ENCODE data around the gene MMP20.

Gene MMP20

DNA sequence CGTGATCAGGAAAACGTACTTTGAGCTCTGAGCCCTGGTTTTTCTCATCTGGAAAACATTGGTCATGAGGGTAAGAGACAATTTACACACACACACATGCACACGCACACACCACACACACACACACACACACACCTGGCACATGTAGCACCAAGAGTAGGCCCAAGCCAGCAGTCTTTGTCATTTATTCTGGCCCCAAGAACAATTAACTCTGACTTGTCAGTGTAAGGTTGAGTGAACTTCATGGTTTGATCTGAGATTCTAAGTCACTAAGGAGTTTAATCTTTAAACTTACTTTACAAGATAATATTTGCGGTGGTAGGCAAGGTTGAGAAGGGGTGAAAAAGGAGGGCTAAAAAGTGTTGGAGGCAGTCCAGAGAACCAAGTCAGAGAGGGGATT, 44.1 kb downstream of the MMP20 start:
- in situ Hi-C loops (cut with MboI; ENCODE audit: low sequenced_read_pairs, unreplicated experiment) = no loop called here

DNA sequence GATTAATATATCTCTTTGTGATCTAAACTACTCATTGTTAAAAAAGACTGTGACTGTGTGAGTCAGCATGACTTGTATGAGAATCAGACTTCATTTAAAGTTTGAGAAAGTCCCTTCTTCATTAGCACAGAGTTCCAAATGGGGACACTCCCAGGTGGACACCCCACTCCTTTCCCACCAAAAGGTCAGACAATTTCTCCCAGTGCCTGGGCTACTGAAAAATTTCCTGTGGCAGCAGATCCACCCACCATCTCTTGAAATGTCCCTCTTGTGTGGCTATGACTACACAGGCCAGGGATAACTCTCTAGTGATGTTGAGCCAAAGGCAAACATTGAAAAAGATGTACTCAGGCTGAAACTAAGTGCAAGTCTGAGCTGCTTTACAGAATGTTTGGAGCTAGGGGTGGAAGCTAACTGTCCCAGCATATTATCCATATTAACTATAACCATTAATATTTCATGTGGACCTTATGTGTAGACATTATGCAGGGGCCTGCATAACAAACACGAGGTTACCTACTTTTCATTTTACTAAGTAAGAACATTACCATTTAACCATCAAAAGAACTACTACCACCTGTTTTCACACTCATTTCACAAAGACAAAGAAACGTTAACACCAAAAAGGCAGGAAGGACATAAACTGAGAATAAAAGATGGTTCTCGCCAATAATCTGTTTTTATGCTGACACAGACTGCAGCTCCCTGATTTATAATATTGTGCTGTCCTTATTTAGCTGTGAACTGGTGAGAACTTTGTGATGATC, 44.8 kb downstream of the MMP20 start:
- TF ChIP-seq, protein P1, sequence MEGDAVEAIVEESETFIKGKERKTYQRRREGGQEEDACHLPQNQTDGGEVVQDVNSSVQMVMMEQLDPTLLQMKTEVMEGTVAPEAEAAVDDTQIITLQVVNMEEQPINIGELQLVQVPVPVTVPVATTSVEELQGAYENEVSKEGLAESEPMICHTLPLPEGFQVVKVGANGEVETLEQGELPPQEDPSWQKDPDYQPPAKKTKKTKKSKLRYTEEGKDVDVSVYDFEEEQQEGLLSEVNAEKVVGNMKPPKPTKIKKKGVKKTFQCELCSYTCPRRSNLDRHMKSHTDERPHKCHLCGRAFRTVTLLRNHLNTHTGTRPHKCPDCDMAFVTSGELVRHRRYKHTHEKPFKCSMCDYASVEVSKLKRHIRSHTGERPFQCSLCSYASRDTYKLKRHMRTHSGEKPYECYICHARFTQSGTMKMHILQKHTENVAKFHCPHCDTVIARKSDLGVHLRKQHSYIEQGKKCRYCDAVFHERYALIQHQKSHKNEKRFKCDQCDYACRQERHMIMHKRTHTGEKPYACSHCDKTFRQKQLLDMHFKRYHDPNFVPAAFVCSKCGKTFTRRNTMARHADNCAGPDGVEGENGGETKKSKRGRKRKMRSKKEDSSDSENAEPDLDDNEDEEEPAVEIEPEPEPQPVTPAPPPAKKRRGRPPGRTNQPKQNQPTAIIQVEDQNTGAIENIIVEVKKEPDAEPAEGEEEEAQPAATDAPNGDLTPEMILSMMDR (IDR thresholded peaks at IDR 0.05; ENCODE audit: borderline replicate concordance, control extremely low read depth, extremely low read depth, insufficient read depth, missing control alignments) = no peak
- DNase-seq (ENCODE audit: low spot score) = no peak
- in situ Hi-C loops (cut with MboI; ENCODE audit: low sequenced_read_pairs, unreplicated experiment) = no loop called here

More for the DNA sequence above, 44.1 kb downstream of the MMP20 start:
- DNase-seq (ENCODE audit: low spot score) = no peak
- TF ChIP-seq, protein P1 (IDR thresholded peaks at IDR 0.05; ENCODE audit: borderline replicate concordance, control extremely low read depth, extremely low read depth, insufficient read depth, missing control alignments) = no peak

DNA sequence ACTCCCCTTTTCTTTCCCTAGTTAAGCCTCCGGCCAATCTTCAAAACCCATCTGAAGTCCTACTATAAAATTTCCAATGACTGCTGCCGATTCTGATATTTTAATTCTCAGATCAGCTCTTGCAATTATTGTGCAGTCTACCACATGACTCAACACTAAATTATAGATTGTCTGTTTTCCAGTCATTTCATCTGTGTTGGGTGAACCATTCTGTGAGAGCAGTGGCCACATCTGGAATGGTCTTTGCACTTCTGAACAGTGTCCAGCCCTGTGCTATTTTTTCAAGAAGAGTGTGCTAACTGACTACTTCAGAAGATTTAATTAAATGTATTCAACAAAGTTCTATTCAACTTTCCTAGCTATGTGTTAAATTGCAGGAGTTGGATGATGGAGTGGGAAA, 47.4 kb downstream of the MMP20 start:
- no peak for DNase-seq (ENCODE audit: low spot score)
- TF ChIP-seq, protein P1 (IDR thresholded peaks at IDR 0.05; ENCODE audit: borderline replicate concordance, control extremely low read depth, extremely low read depth, insufficient read depth, missing control alignments) = no peak
- in situ Hi-C loops (cut with MboI; ENCODE audit: low sequenced_read_pairs, unreplicated experiment) = no loop called here

DNA sequence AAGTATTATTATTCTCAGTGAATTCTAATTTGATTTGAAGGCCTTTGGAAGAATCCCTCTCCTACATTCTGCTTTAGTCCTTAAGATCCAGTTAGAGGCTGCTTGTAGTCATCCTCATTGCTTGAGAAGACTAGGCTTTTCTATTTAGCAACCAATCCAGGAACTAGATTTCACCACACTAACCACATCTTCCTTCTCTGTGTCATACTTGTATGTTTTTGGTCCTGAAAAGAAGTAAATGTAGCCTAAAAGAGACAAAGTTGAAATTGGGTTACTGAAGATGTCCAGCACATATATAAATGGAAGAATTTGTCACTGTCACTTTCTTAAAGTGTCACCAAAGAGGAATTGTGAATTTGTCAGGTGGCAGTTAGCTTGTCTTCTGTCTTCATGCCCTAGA, 48.0 kb downstream of the MMP20 start:
- DNase-seq (ENCODE audit: low spot score) = no peak
- in situ Hi-C loops (cut with MboI; ENCODE audit: low sequenced_read_pairs, unreplicated experiment) = no loop called here
- TF ChIP-seq, protein P1 (IDR thresholded peaks at IDR 0.05; ENCODE audit: borderline replicate concordance, control extremely low read depth, extremely low read depth, insufficient read depth, missing control alignments) = no peak

DNA sequence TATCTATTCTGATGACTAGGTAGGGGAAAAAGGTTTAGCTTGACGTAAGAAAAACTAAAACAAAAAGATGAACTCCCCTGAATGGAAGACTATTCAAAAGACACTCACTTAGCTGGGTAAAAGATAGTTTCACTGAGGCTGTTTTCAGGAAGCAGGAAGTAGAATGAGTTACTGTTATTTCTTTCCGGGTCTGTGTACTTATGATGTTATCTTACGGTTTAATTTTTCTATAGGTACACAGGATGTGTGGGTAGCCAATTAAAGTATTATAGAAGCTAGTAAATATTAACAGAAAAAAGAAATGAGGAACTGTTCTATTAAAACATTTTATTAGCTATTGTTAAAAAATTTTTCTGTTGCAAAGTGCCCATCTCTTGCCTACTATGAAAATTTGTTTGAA, 48.8 kb downstream of the MMP20 start:
- TF ChIP-seq, protein P1 (IDR thresholded peaks at IDR 0.05; ENCODE audit: borderline replicate concordance, control extremely low read depth, extremely low read depth, insufficient read depth, missing control alignments) = no peak
- DNase-seq (ENCODE audit: low spot score) = no peak
- in situ Hi-C loops (cut with MboI; ENCODE audit: low sequenced_read_pairs, unreplicated experiment) = no loop called here

DNA sequence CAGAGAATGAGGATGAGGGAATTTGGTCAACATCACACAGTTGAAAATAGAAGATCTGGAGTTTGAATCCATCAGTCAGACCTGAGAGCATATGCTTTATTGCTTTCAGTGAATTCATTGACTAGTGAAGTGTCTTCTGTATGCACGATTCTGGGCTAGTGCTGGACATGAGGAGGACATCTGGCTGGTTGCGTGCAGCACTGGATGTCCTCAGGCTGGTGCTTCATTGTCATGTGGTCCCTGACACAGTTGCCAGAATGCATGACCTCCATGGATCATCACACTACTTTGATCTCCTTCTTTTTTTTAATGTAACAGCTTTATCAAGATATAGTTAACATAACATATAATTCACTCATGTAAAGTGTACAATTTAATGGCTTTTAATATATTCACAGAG, 50.1 kb downstream of the MMP20 start:
- in situ Hi-C loops (cut with MboI; ENCODE audit: low sequenced_read_pairs, unreplicated experiment) = no loop called here
- TF ChIP-seq, protein P1 (IDR thresholded peaks at IDR 0.05; ENCODE audit: borderline replicate concordance, control extremely low read depth, extremely low read depth, insufficient read depth, missing control alignments) = no peak
- no peak for DNase-seq (ENCODE audit: low spot score)
